Measurements from ENCODE around the gene MMP24OS.

Gene MMP24OS

DNA sequence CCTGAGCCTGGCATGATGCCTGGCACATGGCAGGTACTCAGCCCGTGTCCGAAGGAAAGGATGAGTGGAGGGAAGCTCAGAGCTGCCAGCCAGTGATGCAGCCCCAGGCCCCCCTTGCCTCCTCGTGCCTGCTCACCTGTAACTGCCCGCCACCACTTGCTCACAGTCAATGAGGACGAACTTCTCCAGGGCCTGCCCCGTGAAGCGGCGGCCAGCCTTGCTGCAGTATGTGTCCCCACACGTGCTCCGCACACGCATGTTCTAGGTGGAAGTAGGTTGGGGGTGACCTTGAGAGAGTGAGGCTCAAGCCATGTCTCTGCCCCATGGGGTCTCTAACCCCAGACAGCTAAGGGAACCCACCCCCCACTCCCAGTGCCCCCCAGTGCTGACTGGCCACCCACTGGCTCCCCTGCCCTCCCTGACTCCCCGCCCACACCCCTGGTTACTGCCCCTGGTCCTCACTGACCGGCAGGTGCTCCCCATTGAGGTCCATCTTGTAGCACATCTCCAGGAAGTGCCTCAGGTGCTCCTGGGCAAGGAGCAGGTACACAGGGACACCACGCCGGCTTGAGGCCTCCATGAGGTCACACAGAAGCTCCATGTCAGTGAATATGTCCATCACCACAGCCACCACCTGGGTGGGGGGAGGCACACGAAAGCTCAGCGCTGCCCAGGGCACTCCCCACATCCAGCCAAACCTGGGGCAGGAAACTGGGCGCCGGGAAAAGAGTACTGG lies 10.6 kb upstream of the MMP24OS start:
- TF ChIP-seq, protein P1, sequence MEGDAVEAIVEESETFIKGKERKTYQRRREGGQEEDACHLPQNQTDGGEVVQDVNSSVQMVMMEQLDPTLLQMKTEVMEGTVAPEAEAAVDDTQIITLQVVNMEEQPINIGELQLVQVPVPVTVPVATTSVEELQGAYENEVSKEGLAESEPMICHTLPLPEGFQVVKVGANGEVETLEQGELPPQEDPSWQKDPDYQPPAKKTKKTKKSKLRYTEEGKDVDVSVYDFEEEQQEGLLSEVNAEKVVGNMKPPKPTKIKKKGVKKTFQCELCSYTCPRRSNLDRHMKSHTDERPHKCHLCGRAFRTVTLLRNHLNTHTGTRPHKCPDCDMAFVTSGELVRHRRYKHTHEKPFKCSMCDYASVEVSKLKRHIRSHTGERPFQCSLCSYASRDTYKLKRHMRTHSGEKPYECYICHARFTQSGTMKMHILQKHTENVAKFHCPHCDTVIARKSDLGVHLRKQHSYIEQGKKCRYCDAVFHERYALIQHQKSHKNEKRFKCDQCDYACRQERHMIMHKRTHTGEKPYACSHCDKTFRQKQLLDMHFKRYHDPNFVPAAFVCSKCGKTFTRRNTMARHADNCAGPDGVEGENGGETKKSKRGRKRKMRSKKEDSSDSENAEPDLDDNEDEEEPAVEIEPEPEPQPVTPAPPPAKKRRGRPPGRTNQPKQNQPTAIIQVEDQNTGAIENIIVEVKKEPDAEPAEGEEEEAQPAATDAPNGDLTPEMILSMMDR (conservative IDR thresholded peaks at IDR 0.05; ENCODE audit: low read length), result no peak
- no peak overlapping the region for H3K4me3 ChIP-seq (ENCODE audit: low read length)
- DNase-seq (ENCODE audit: low read depth), result no peak

DNA sequence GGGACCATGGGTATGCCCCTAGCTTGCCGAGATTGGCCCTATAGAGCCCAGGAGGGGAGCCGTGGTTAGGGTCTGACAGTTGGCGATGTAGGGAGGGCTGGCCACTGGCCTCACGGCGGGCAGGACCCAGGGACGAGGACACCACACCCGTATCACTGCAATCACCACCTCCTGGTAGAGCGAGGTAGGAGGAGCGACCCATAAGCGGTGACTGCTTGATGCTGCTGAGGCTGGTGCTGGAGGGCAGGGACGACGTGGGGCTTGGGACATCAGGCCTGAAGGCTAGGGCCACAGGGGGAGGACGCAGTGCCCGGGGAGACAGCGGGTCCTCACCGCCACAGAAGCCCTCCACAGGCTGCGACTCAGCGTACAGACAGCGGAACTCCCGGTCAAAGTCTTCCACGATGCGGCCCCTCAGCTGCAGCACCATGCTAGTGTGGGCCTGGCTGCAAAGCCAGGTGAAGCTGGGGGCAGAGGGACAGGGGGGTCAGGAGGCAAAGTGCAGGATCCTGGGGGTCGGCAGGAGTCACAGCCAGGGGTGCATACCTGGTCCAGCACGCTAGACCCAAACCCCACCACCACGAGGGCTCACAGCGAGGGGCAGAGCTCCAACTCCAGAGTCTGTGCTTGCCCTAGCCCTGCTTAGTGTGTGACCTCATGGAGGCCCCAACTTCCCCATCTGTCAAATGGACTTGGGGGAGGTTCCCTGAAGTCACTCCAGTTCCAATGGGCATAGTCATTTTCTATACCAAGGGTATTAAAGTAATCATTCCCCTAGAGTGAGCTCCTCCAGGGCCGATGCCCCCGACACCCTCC lies 9.8 kb upstream of the MMP24OS start:
- TF ChIP-seq, protein P1 (conservative IDR thresholded peaks at IDR 0.05; ENCODE audit: low read length), result no peak
- no peak overlapping the region for H3K4me3 ChIP-seq (ENCODE audit: low read length)
- no peak for DNase-seq (ENCODE audit: low read depth)

DNA sequence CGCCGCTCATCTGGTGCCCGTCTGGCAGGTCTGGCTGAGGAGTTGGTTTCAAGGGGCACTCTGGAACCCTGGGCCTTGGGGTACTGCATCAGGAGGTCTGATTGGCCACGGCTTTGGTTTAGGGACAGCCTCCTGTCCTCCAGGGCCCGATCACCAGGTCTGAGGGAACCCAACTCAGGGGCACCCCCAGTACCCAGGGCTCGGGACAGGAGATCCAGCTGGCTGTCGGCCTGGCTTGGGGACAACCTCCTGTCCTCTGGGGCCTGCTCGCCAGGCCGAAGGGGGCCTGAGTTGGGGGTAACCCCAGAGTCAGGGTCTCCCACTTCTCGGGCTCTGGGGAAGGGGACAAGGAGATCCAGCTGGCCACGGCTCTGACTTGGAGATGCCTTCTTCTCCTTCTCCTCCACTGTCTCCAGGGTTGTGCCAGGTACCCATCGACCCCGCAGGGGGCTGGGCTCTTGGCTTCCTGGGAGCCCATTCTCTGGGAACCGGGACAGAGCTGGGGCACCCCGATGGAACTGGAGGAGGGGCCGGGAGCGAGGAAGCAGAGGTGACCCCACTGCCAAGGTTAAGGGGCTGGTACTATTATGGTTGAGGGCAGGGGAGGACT lies 9.1 kb upstream of the MMP24OS start:
- DNase-seq (ENCODE audit: low read depth), result no peak
- TF ChIP-seq, protein P1 (conservative IDR thresholded peaks at IDR 0.05; ENCODE audit: low read length), result no peak
- no peak overlapping the region for H3K4me3 ChIP-seq (ENCODE audit: low read length)

DNA sequence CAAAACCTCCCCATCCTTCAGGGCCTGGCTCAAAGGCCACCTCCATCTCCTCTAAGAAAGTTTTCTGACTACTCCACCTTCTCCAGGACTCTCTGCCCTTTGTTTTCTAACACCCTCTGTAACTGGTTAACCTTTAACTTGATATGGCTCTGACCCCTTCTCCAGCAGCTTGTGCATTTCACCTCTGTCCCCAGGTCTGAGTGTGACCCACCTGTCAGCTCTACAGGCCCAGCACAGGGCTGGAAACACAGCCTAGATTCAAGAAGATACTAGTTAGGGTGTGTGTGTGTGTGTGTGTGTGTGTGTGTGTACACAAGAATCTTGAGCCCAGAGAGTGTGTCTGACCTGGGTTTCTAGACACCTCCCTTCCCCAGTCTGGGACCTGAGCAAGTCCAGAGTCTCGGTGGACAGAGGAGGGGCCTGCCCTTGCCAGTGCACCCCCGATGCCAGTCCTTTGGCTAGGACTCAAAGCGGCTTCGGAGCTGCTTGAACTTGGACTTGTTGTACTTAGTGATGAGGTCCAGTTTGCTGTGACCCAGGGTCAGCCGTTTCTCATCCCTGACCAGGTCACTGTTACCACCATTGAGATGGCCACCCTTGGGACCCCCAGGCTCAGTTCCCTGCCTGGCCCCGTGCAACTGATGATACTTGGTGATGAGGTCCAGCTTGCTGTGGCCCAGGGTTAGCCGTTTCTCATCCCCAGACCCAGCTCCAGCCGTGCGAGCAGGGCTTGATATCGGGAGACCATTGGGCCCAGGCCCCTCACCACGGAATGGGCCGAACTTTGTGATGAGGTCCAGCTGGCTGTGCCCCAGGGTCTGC lies 8.4 kb upstream of the MMP24OS start:
- no peak for DNase-seq (ENCODE audit: low read depth)
- TF ChIP-seq, protein P1 (conservative IDR thresholded peaks at IDR 0.05; ENCODE audit: low read length), result no peak
- H3K4me3 ChIP-seq (ENCODE audit: low read length), result no peak overlapping the region

DNA sequence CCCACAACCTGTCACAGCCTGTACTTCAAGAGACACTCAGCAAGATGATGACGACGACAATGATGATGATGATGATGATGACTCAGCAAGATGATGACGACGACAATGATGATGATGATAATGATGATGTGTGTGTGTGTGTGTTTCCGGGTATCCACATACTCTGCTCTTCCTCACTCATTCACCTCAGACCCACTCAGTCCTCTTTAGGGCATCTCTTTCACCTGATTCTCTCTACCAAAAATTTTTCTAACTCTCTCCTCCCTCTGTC lies 7.8 kb upstream of the MMP24OS start:
- TF ChIP-seq, protein P1 (conservative IDR thresholded peaks at IDR 0.05; ENCODE audit: low read length), result no peak
- no peak overlapping the region; the same call in 1 of the 2 replicates for H3K4me3 ChIP-seq (ENCODE audit: low read length)
- DNase-seq (ENCODE audit: low read depth), result no peak

DNA sequence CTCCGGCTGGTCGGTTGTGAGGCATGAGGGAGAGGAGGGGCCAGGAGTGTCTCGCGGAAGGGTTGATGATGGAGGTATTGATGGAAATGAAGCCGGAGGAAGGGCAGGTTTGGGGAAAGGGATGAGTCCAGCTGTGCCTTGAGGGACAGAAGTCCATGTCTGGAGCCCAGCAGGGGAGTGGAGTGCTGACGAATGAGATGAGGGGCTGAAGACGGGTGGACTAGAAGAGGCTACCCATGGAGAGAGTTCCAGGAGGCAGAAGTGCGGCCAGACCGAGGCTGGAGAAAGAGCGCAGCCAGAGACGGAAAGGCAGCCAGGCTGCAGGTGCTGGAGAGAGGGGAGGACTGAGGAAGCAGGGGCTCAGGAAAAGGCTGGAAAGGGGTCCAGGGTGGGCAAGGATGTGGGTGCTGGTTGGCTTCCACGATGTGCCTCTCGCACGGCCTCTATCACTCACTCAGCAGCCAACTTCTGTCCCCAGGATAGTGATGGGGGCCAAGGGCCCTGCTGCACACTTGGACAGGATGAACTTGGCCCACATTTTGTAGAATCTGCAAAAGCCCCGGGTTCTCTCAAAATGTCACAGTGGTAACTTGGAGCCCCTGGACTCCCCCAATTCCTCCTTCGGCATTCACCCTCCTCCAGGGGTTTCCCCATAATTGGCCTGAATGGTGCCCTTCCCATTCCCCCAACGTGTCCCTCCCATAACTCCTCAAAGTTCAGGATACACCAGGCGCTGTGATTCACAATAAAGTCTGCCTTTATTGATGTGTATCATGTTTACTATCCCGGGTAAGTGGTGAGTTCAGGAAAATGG lies 7.3 kb upstream of the MMP24OS start:
- TF ChIP-seq, protein P1 (conservative IDR thresholded peaks at IDR 0.05; ENCODE audit: low read length), result no peak
- no peak for DNase-seq (ENCODE audit: low read depth)
- H3K4me3 ChIP-seq (ENCODE audit: low read length), result peak overlapping the region; percentile 87

All from AG10803 (cell line).